ENCODE results near the gene CLEC16A. TPM values are rescaled to one million over a fixed set of nuclear protein-coding genes. Genes with fewer than 3 reads are reported as not detected.

CLEC16A gene
- total RNA-seq, 1 donor from 2014 or later, result 15.8 TPM

GRCh38 chr16:11010575-11011221 lies 66.3 kb downstream of the CLEC16A start:
- TF ChIP-seq, protein P1, sequence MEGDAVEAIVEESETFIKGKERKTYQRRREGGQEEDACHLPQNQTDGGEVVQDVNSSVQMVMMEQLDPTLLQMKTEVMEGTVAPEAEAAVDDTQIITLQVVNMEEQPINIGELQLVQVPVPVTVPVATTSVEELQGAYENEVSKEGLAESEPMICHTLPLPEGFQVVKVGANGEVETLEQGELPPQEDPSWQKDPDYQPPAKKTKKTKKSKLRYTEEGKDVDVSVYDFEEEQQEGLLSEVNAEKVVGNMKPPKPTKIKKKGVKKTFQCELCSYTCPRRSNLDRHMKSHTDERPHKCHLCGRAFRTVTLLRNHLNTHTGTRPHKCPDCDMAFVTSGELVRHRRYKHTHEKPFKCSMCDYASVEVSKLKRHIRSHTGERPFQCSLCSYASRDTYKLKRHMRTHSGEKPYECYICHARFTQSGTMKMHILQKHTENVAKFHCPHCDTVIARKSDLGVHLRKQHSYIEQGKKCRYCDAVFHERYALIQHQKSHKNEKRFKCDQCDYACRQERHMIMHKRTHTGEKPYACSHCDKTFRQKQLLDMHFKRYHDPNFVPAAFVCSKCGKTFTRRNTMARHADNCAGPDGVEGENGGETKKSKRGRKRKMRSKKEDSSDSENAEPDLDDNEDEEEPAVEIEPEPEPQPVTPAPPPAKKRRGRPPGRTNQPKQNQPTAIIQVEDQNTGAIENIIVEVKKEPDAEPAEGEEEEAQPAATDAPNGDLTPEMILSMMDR (IDR thresholded peaks at IDR 0.05; ENCODE audit: insufficient read depth, low read length, severe bottlenecking), result no peak

GRCh38 chr16:11011326-11011725 lies 67.0 kb downstream of the CLEC16A start:
- FAIRE-seq (no peak), DNase-seq (ENCODE audit: low read depth) (no peak)
- no peaks in the 10 kb centered on the region for H3K36me3 ChIP-seq (ENCODE audit: control insufficient read depth, insufficient read depth, low read length)
- TF ChIP-seq, protein P1 (IDR thresholded peaks at IDR 0.05; ENCODE audit: insufficient read depth, low read length, severe bottlenecking), result no peak
- H3K27me3 ChIP-seq (ENCODE audit: control insufficient read depth, insufficient read depth, low read length), result no peaks in the 10 kb centered on the region
- no peak overlapping the region for H3K4me3 ChIP-seq (ENCODE audit: low read depth, low read length)

More at GRCh38 chr16:11010575-11011221, 66.3 kb downstream of the CLEC16A start:
- H3K27me3 ChIP-seq (ENCODE audit: control insufficient read depth, insufficient read depth, low read length), result no peaks in the 10 kb centered on the region
- no peak overlapping the region for H3K4me3 ChIP-seq (ENCODE audit: low read depth, low read length)
- H3K36me3 ChIP-seq (ENCODE audit: control insufficient read depth, insufficient read depth, low read length), result no peaks in the 10 kb centered on the region
- DNase-seq (ENCODE audit: low read depth) (no peak), FAIRE-seq (no peak)

- FAIRE-seq, result no peak
- TF ChIP-seq, protein P1 (IDR thresholded peaks at IDR 0.05; ENCODE audit: insufficient read depth, low read length, severe bottlenecking), result no peak
- H3K27me3 ChIP-seq (ENCODE audit: control insufficient read depth, insufficient read depth, low read length), result no peaks in the 10 kb centered on the region
- H3K4me3 ChIP-seq (ENCODE audit: low read depth, low read length), result no peak overlapping the region
- DNase-seq (ENCODE audit: low read depth), result peak; percentile 69
- no peaks in the 10 kb centered on the region for H3K36me3 ChIP-seq (ENCODE audit: control insufficient read depth, insufficient read depth, low read length)
Observed at GRCh38 chr16:11012841-11013240, 68.5 kb downstream of the CLEC16A start.

GRCh38 chr16:11014136-11014535 lies 69.8 kb downstream of the CLEC16A start:
- no peak for FAIRE-seq
- no peaks in the 10 kb centered on the region for H3K27me3 ChIP-seq (ENCODE audit: control insufficient read depth, insufficient read depth, low read length)
- TF ChIP-seq, protein P1 (IDR thresholded peaks at IDR 0.05; ENCODE audit: insufficient read depth, low read length, severe bottlenecking), result no peak
- no peaks in the 10 kb centered on the region for H3K36me3 ChIP-seq (ENCODE audit: control insufficient read depth, insufficient read depth, low read length)
- DNase-seq (ENCODE audit: low read depth), result no peak
- no peak overlapping the region for H3K4me3 ChIP-seq (ENCODE audit: low read depth, low read length)

DNA sequence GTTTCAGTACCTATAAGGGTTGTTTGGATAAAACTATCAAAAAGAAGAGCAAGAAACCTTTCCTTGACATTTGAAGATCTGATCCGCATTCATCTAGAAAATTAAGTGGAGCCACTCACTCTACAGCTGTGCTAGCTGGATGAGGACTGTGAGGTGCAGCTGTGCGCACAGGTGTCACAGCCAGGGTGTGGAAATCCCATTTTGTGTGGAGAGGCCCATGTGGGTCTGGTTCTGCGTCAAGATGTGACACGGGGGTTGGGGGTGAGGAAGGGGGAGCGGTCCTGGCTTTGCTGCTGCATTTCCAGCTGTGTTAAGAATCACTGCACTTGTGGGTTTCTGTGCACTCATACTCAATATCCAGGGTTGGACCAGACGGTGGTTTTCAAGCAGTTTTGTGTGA lies 70.7 kb downstream of the CLEC16A start:
- no peak overlapping the region for H3K4me3 ChIP-seq (ENCODE audit: low read depth, low read length)
- FAIRE-seq (no peak), DNase-seq (ENCODE audit: low read depth) (no peak)
- H3K27me3 ChIP-seq (ENCODE audit: control insufficient read depth, insufficient read depth, low read length), result no peaks in the 10 kb centered on the region
- TF ChIP-seq, protein P1 (IDR thresholded peaks at IDR 0.05; ENCODE audit: insufficient read depth, low read length, severe bottlenecking), result no peak
- H3K36me3 ChIP-seq (ENCODE audit: control insufficient read depth, insufficient read depth, low read length), result peaks cover under 1% of the 10 kb centered on the region

GRCh38 chr16:11015607-11016006 lies 71.2 kb downstream of the CLEC16A start:
- Histone ChIP-seq H3K4me3 (ENCODE audit: low read depth, low read length) (no peak overlapping the region), H3K36me3 (ENCODE audit: control insufficient read depth, insufficient read depth, low read length) (peaks cover 4% of the 10 kb centered on the region), H3K27me3 (ENCODE audit: control insufficient read depth, insufficient read depth, low read length) (no peaks in the 10 kb centered on the region)
- DNase-seq (ENCODE audit: low read depth) (no peak), FAIRE-seq (no peak)
- TF ChIP-seq, protein P1 (IDR thresholded peaks at IDR 0.05; ENCODE audit: insufficient read depth, low read length, severe bottlenecking), result no peak

Measured in bronchial epithelial cell (primary cell).